HepG2 (cell line): ENCODE measurements around the gene CHTF8. TPM values are rescaled to one million over a fixed set of nuclear protein-coding genes. Genes with fewer than 3 reads are reported as not detected.

Experiments
- CBX1 ChIP-seq: IDR thresholded peaks from one replicate; pipeline ENCODE4 v1.6.1; 2016; ENCODE audit warnings: antibody characterized with exemption, low read depth
- ELF3 ChIP-seq: IDR thresholded peaks from 2 replicates; pipeline ENCODE4 v1.6.1; 2016; ENCODE audit warnings: missing genetic modification reagents, missing compliant biosample characterization
- IKZF4 ChIP-seq: sonication (generic); formaldehyde crosslinking; IDR thresholded peaks from 2 replicates; pipeline ENCODE4 v1.5.1; 2020; ENCODE audit warnings: borderline replicate concordance, mild to moderate bottlenecking, low read depth, missing genetic modification reagents; ENCODE audit errors: not compliant biosample characterization
- KDM4B ChIP-seq: sonication (generic); formaldehyde crosslinking; IDR thresholded peaks from 2 replicates; pipeline ENCODE4 v1.4.0; 2020; ENCODE audit warnings: missing genetic modification reagents
- MYC ChIP-seq: sonication (generic); formaldehyde crosslinking; IDR thresholded peaks from 2 replicates; pipeline ENCODE4 v1.9.0; 2021; ENCODE audit warnings: missing genetic modification reagents, borderline replicate concordance
- NONO ChIP-seq, 2 experiments: fragments of 450-650 bp in 1 of 2; sonication (generic) in 1 of 2; formaldehyde crosslinking in 1 of 2; IDR thresholded peaks in 1 of 2; conservative IDR thresholded peaks in 1 of 2; 2 replicates each; pipeline versions ENCODE4 v1.6.1 to v1.8.0; 2017 to 2022; ENCODE audit warnings: mild to moderate bottlenecking in 1 of 2, missing genetic modification reagents in 1 of 2, moderate library complexity in 1 of 2
- SAFB2 ChIP-seq: sonication (generic); formaldehyde crosslinking; IDR thresholded peaks from 2 replicates; pipeline ENCODE4 v1.5.1; 2020; ENCODE audit warnings: missing genetic modification reagents, low read depth, mild to moderate bottlenecking, borderline replicate concordance
- SP2 ChIP-seq: sonication (generic); formaldehyde crosslinking; IDR thresholded peaks from 2 replicates; pipeline ENCODE4 v1.5.1; 2020; ENCODE audit warnings: mild to moderate bottlenecking, missing genetic modification reagents
- SP4 ChIP-seq: sonication (generic); formaldehyde crosslinking; IDR thresholded peaks from 2 replicates; pipeline ENCODE4 v1.8.1; 2023; ENCODE audit warnings: mild to moderate bottlenecking, missing genetic modification reagents
- TAF1 ChIP-seq: sonication (generic); formaldehyde crosslinking; IDR thresholded peaks from 2 replicates; pipeline ENCODE4 v1.4.0; 2020; ENCODE audit warnings: missing genetic modification reagents
- TAF15 ChIP-seq: fragments of 200-400 bp; formaldehyde crosslinking; IDR thresholded peaks from one replicate; pipeline ENCODE4 v1.6.1; 2018; ENCODE audit warnings: mild to moderate bottlenecking, low read depth, low read length; ENCODE audit not compliant: poor library complexity, severe bottlenecking
- TP53 ChIP-seq: sonication (generic); formaldehyde crosslinking; conservative IDR thresholded peaks from 2 replicates; pipeline ENCODE4 v1.4.0; 2020; ENCODE audit warnings: missing genetic modification reagents
- WIZ ChIP-seq: sonication (generic); formaldehyde crosslinking; IDR thresholded peaks from 2 replicates; pipeline ENCODE4 v1.5.1; 2020; ENCODE audit warnings: mild to moderate bottlenecking, missing genetic modification reagents
- ZBTB7A ChIP-seq: sonication (generic); formaldehyde crosslinking; IDR thresholded peaks from 2 replicates; pipeline ENCODE4 v1.8.0; 2022; ENCODE audit warnings: mild to moderate bottlenecking, missing genetic modification reagents
- ZNF160 ChIP-seq: sonication (generic); formaldehyde crosslinking; IDR thresholded peaks from 2 replicates; pipeline ENCODE4 v1.8.0; 2022; ENCODE audit warnings: mild to moderate bottlenecking, inconsistent platforms, missing genetic modification reagents
- ZNF256 ChIP-seq: sonication (generic); formaldehyde crosslinking; conservative IDR thresholded peaks from 2 replicates; pipeline ENCODE4 v1.4.0; 2020; ENCODE audit warnings: missing genetic modification reagents
- ZNF260 ChIP-seq: sonication (generic); formaldehyde crosslinking; IDR thresholded peaks from 2 replicates; pipeline ENCODE4 v1.4.0; 2020; ENCODE audit warnings: missing genetic modification reagents, low read depth, mild to moderate bottlenecking, borderline replicate concordance
- ZNF468 ChIP-seq: sonication (generic); formaldehyde crosslinking; IDR thresholded peaks from 2 replicates; pipeline ENCODE4 v1.8.0; 2022; ENCODE audit warnings: mild to moderate bottlenecking, moderate library complexity, missing genetic modification reagents
- ZNF496 ChIP-seq: sonication (generic); formaldehyde crosslinking; IDR thresholded peaks from 2 replicates; pipeline ENCODE4 v1.8.1; 2023; ENCODE audit warnings: mild to moderate bottlenecking, moderate library complexity, missing genetic modification reagents; ENCODE audit not compliant: insufficient replicate concordance
- ZNF589 ChIP-seq: sonication (generic); formaldehyde crosslinking; conservative IDR thresholded peaks from 2 replicates; pipeline ENCODE4 v1.8.0; 2022; ENCODE audit warnings: mild to moderate bottlenecking, moderate library complexity, missing genetic modification reagents
- ZNF607 ChIP-seq: sonication (generic); formaldehyde crosslinking; IDR thresholded peaks from 2 replicates; pipeline ENCODE4 v1.5.1; 2020; ENCODE audit warnings: missing genetic modification reagents, mild to moderate bottlenecking, borderline replicate concordance
- ZNF83 ChIP-seq: sonication (generic); formaldehyde crosslinking; IDR thresholded peaks from 2 replicates; pipeline ENCODE4 v1.4.0; 2020; ENCODE audit warnings: missing genetic modification reagents, mild to moderate bottlenecking, borderline replicate concordance
- ZSCAN21 ChIP-seq: sonication (generic); formaldehyde crosslinking; IDR thresholded peaks from 2 replicates; pipeline ENCODE4 v1.8.0; 2022; ENCODE audit warnings: mild to moderate bottlenecking, missing genetic modification reagents, moderate library complexity, borderline replicate concordance
- ZSCAN29 ChIP-seq: sonication (generic); formaldehyde crosslinking; conservative IDR thresholded peaks from 2 replicates; pipeline ENCODE4 v1.4.0; 2020; ENCODE audit warnings: mild to moderate bottlenecking, missing genetic modification reagents
- polyA plus RNA-seq, 8 experiments: library from polyadenylated mRNA; depleted of rRNA in 3 of 8; stranded (reverse) in 7 of 8; unstranded in 1 of 8; fragments of >200 nt; fragmentation: Illumina TruSeq in 4 of 8; extraction: Trizol in 4 of 8; gene quantifications; 2 replicates each; pipeline versions ENCODE4 v1.2.1 to v1.2.3, GENCODE V29; 2011 to 2016; ENCODE audit warnings: low read depth in 4 of 8, missing spikeins in 1 of 8, mixed read lengths in 1 of 8; ENCODE audit not compliant: insufficient read depth in 1 of 8
- total RNA-seq, 5 experiments: library from RNA; depleted of rRNA; stranded (reverse); fragments of >200 nt; fragmentation: Illumina TruSeq; extraction: Trizol; gene quantifications; 2 replicates each; pipeline ENCODE4 v1.2.3, GENCODE V29; 2016; ENCODE audit warnings: low read depth in 1 of 5
- TF ChIP-seq, protein P1 (sequence below): sonication (generic); formaldehyde crosslinking; IDR thresholded peaks from 2 replicates; pipeline ENCODE4 v1.4.0; 2020; ENCODE audit warnings: mild to moderate bottlenecking, low read depth, missing genetic modification reagents
- TF ChIP-seq, protein P2 (sequence below): sonication (generic); formaldehyde crosslinking; IDR thresholded peaks from 2 replicates; pipeline ENCODE4 v1.9.0; 2021; ENCODE audit warnings: missing genetic modification reagents, mild to moderate bottlenecking, borderline replicate concordance
- TF ChIP-seq, protein P3 (sequence below): sonication (generic); formaldehyde crosslinking; IDR thresholded peaks from 2 replicates; pipeline ENCODE4 v1.8.0; 2022; ENCODE audit warnings: mild to moderate bottlenecking, missing genetic modification reagents, moderate library complexity

CHTF8 gene
- total and polyA plus RNA-seq, 2 of the 13 experiments (the other 11 are each of a cell fraction or from before 2014, with no cell fraction given), result 37.2 to 67.5 TPM

DNA sequence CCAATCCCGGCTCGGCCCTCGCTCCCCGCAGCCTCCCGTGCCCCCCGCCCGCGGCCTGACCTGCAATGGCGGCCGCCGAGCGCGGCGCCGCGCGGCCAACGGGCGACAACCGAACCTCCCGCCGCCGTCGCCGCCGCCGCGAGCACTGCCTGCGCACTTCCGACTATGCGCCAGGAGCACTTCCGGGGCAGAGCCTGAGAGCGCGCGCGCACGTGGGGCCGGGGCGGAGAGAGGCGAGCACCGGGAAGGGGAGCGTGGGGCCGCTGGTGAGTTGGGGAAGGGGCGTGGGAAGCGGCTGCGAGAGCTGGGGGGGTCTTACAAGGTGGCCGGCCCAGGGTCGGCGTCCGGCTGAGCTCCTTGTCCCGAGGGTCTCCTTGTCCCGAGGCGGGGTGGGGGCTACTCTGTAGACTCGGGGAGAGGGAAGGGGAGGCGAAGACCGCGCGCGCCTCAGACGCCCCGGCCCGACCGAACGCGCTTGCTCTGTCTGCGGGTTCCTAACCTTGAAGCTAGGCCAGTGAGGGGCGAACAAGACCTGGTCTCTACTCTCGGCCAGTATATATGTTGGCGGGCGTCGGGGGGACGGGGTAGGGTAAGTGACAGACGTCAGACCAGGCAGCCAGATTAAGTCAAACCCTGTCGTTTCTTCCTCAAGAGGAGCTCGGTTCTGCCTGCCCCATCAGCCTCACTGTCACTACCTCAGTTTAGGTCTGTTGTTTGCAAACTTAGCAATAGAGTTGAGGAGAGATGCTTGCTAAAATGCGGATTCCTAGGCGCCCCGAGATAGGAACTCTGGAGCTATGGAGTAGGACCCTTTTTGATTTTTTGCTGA is at the start of gene CHTF8, which contains the start of gene UTP4 (continued):
- TF ChIP-seq NONO (IDR thresholded peaks at IDR 0.05), result no peak
- peak; percentile 97 for TF ChIP-seq NONO (CRISPR knock-in tag; conservative IDR thresholded peaks at IDR 0.05)
- TF ChIP-seq KDM4B, result peak; percentile 29; the same call in 1 of the 2 replicates
- peak; percentile 28; the same call in 1 of the 2 replicates for TF ChIP-seq ZSCAN29
- no peak for TF ChIP-seq TP53 (CRISPR knock-in tag)
- peak; percentile 87 for TF ChIP-seq ZBTB7A (CRISPR knock-in tag)
- peak; percentile 75; the same call in 1 of the 2 replicates for TF ChIP-seq ZNF468 (CRISPR knock-in tag)
- TF ChIP-seq SP2 (CRISPR knock-in tag), result peak; percentile 69; the same call in 1 of the 2 replicates
- no peak for TF ChIP-seq ZNF256
- peak; percentile 83 for TF ChIP-seq SP4
- TF ChIP-seq ZNF496, result no peak
- TF ChIP-seq ELF3 (CRISPR knock-in tag), result peak; percentile 64
- TF ChIP-seq, protein P1, sequence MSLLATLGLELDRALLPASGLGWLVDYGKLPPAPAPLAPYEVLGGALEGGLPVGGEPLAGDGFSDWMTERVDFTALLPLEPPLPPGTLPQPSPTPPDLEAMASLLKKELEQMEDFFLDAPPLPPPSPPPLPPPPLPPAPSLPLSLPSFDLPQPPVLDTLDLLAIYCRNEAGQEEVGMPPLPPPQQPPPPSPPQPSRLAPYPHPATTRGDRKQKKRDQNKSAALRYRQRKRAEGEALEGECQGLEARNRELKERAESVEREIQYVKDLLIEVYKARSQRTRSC, result 0 out of 2 replicates have a peak, but pooled peaks have one; percentile 77
- TF ChIP-seq ZNF260 (CRISPR knock-in tag), result no peak
- peak; percentile 13; the same call in 1 of the 2 replicates for TF ChIP-seq ZNF607 (CRISPR knock-in tag)
- TF ChIP-seq, protein P2, sequence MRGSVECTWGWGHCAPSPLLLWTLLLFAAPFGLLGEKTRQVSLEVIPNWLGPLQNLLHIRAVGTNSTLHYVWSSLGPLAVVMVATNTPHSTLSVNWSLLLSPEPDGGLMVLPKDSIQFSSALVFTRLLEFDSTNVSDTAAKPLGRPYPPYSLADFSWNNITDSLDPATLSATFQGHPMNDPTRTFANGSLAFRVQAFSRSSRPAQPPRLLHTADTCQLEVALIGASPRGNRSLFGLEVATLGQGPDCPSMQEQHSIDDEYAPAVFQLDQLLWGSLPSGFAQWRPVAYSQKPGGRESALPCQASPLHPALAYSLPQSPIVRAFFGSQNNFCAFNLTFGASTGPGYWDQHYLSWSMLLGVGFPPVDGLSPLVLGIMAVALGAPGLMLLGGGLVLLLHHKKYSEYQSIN (CRISPR knock-in tag), result no peak
- no peak for TF ChIP-seq TAF15
- TF ChIP-seq ZSCAN21 (CRISPR knock-in tag), result peak; percentile 95
- peak; percentile 100 for TF ChIP-seq MYC (CRISPR knock-in tag)
- no peak for TF ChIP-seq IKZF4 (CRISPR knock-in tag)
- no peak for TF ChIP-seq ZNF83 (CRISPR knock-in tag)
- TF ChIP-seq TAF1 (CRISPR knock-in tag), result peak; percentile 66
- peak; percentile 42; the same call in 1 of the 2 replicates for TF ChIP-seq ZNF589
- TF ChIP-seq WIZ (CRISPR knock-in tag), result no peak
- TF ChIP-seq, protein P3, sequence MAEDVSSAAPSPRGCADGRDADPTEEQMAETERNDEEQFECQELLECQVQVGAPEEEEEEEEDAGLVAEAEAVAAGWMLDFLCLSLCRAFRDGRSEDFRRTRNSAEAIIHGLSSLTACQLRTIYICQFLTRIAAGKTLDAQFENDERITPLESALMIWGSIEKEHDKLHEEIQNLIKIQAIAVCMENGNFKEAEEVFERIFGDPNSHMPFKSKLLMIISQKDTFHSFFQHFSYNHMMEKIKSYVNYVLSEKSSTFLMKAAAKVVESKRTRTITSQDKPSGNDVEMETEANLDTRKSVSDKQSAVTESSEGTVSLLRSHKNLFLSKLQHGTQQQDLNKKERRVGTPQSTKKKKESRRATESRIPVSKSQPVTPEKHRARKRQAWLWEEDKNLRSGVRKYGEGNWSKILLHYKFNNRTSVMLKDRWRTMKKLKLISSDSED (CRISPR knock-in tag), result peak; percentile 49; the same call in 1 of the 2 replicates
- TF ChIP-seq CBX1, result no peak
- TF ChIP-seq SAFB2 (CRISPR knock-in tag), result peak; percentile 34
- peak; percentile 82; the same call in 1 of the 2 replicates for TF ChIP-seq ZNF160 (CRISPR knock-in tag)
